Measurements from ENCODE around the gene APP.
"Not testable (repeated sequence)": the region's sequence is repeated elsewhere in the genome, so short reads cannot be mapped to it uniquely, and the experiment has no call there.

Gene APP

DNA sequence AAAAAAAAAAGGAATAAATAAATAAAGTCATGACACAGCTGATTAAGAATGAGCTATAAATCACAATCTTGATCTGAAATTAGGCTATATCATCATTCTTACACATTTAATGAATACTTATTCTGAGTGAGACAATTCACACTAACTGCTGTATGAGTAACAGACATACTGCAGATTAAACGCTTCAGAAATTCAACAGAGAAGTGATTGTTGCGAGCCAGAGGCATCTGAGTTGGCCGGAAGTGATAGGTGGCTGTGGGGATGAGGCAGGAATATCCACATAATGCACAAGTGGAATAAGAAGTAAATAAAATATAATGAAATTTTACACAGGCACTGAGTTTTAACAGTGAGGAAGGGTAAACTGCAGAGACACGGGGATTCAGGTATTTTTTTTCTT is 142.4 kb downstream of the APP start:
- Histone ChIP-seq H3K4me2 (ENCODE audit: low read length) (no peak overlapping the region), H3K9me3 (ENCODE audit: low read length) (no peaks in the 10 kb centered on the region), H2AFZ (ENCODE audit: low read length) (no peak overlapping the region), H3F3A (ENCODE audit: insufficient read depth, low read length) (no peaks in the 10 kb centered on the region), H3K27me3 (ENCODE audit: insufficient read depth, low read length) (no peaks in the 10 kb centered on the region), H3K79me2 (ENCODE audit: insufficient read depth, low read length) (no peaks in the 10 kb centered on the region), H3K4me3 (ENCODE audit: low read depth, low read length, poor library complexity, severe bottlenecking) (no peak overlapping the region), H4K20me1 (ENCODE audit: insufficient read depth, low read length) (no peaks in the 10 kb centered on the region), H3K36me3 (ENCODE audit: insufficient read depth, low read length) (no peaks in the 10 kb centered on the region), H3K27ac (ENCODE audit: low read depth, low read length, poor library complexity, severe bottlenecking) (no peak overlapping the region), H3K9ac (ENCODE audit: low read length) (no peak overlapping the region), H3K4me1 (ENCODE audit: insufficient read depth, low read length, severe bottlenecking) (no peaks in the 10 kb centered on the region), H3K9me2 (ENCODE audit: low read depth, low read length) (no peaks in the 10 kb centered on the region)
- TF ChIP-seq EZH2 (IDR thresholded peaks at IDR 0.05; ENCODE audit: borderline replicate concordance, low read length): no peak
- TF ChIP-seq, protein P1, sequence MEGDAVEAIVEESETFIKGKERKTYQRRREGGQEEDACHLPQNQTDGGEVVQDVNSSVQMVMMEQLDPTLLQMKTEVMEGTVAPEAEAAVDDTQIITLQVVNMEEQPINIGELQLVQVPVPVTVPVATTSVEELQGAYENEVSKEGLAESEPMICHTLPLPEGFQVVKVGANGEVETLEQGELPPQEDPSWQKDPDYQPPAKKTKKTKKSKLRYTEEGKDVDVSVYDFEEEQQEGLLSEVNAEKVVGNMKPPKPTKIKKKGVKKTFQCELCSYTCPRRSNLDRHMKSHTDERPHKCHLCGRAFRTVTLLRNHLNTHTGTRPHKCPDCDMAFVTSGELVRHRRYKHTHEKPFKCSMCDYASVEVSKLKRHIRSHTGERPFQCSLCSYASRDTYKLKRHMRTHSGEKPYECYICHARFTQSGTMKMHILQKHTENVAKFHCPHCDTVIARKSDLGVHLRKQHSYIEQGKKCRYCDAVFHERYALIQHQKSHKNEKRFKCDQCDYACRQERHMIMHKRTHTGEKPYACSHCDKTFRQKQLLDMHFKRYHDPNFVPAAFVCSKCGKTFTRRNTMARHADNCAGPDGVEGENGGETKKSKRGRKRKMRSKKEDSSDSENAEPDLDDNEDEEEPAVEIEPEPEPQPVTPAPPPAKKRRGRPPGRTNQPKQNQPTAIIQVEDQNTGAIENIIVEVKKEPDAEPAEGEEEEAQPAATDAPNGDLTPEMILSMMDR (IDR thresholded peaks at IDR 0.05; ENCODE audit: low read length): no peak

DNA sequence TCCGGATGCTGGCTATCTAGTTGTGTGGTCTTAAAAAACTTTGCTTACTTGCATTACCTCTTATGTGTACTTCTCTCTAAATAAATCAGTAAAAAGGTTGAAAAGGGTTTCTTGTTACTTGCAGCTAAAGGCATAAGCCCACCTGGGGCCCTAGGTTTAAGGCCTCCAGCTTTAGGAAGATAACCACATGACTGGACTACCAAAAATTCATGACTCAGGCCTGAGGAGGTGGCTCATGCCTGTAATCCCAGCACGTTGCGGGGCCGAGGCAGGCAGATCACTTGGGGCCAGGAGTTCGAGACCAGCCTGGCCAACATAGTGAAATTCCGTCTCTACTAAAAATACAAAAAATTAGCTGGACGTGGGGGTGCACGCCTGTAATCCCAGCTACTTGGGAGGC is 142.9 kb downstream of the APP start:
- Histone ChIP-seq H3K4me1 (ENCODE audit: insufficient read depth, low read length, severe bottlenecking) (no peaks in the 10 kb centered on the region), H4K20me1 (ENCODE audit: insufficient read depth, low read length) (no peaks in the 10 kb centered on the region), H3K9me2 (ENCODE audit: low read depth, low read length) (no peaks in the 10 kb centered on the region), H3F3A (ENCODE audit: insufficient read depth, low read length) (no peaks in the 10 kb centered on the region), H3K79me2 (ENCODE audit: insufficient read depth, low read length) (no peaks in the 10 kb centered on the region), H3K4me3 (ENCODE audit: low read depth, low read length, poor library complexity, severe bottlenecking) (no peak overlapping the region), H3K27ac (ENCODE audit: low read depth, low read length, poor library complexity, severe bottlenecking) (no peak overlapping the region), H3K36me3 (ENCODE audit: insufficient read depth, low read length) (no peaks in the 10 kb centered on the region), H3K9me3 (ENCODE audit: low read length) (no peaks in the 10 kb centered on the region), H2AFZ (ENCODE audit: low read length) (no peak overlapping the region), H3K4me2 (ENCODE audit: low read length) (no peak overlapping the region), H3K9ac (ENCODE audit: low read length) (no peak overlapping the region), H3K27me3 (ENCODE audit: insufficient read depth, low read length) (no peaks in the 10 kb centered on the region)
- TF ChIP-seq, protein P1 (IDR thresholded peaks at IDR 0.05; ENCODE audit: low read length): no peak
- no peak for TF ChIP-seq EZH2 (IDR thresholded peaks at IDR 0.05; ENCODE audit: borderline replicate concordance, low read length)

DNA sequence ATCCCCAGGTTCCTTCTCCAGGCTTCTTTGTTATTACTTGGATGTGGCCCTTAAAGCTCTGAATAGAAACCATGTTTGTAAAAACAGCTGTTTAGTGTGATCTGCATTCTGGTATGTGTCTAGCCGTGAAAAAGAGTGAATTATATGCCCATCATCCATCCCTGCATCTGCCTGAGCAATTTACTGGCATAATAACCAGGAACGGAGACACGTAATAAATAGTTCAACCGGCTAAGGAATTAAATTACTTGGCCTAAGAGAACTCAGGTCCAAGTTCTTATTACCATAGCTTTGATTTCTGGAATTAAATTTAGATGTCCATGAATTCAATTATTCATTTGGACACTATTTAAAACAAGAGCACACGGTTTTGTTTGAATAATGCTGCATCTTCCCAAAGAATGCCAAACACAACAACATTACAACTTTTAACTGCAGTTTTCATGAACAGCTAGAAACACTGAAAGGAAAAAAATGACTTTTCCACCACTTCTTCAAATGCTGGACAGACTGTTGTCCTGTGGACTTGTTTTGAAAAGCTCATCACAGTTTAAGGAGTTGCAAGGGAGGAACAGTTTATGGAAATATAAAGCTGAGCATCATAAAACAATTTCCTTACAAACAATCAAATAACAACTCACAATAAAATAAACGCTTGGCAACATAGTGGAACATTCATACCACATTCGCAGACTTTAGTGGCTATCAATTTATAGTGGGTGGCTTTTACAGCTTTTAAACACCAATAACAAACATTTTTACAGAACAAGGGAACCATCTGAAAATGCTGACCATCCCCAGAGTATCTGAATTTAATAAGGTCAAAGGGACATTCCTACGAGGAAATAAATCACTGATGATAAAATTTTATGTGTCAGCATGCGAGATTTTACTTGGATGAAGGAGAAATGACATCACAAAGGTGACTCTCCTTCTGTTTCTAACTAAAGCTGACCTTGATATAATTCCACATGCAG is 144.7 kb downstream of the APP start:
- H3K36me3 ChIP-seq (ENCODE audit: insufficient read depth, low read length): no peaks in the 10 kb centered on the region
- H3F3A ChIP-seq (ENCODE audit: insufficient read depth, low read length): no peaks in the 10 kb centered on the region
- no peaks in the 10 kb centered on the region for H4K20me1 ChIP-seq (ENCODE audit: insufficient read depth, low read length)
- TF ChIP-seq, protein P1 (IDR thresholded peaks at IDR 0.05; ENCODE audit: low read length): no peak
- no peak for TF ChIP-seq EZH2 (IDR thresholded peaks at IDR 0.05; ENCODE audit: borderline replicate concordance, low read length)
- H3K27me3 ChIP-seq (ENCODE audit: insufficient read depth, low read length): no peaks in the 10 kb centered on the region
- no peak overlapping the region for H3K4me2 ChIP-seq (ENCODE audit: low read length)
- no peaks in the 10 kb centered on the region for H3K4me1 ChIP-seq (ENCODE audit: insufficient read depth, low read length, severe bottlenecking)
- no peak overlapping the region for H3K9ac ChIP-seq (ENCODE audit: low read length)
- no peak overlapping the region for H3K4me3 ChIP-seq (ENCODE audit: low read depth, low read length, poor library complexity, severe bottlenecking)
- H3K27ac ChIP-seq (ENCODE audit: low read depth, low read length, poor library complexity, severe bottlenecking): no peak overlapping the region
- no peaks in the 10 kb centered on the region for H3K9me3 ChIP-seq (ENCODE audit: low read length)
- H3K79me2 ChIP-seq (ENCODE audit: insufficient read depth, low read length): no peaks in the 10 kb centered on the region
- no peaks in the 10 kb centered on the region for H3K9me2 ChIP-seq (ENCODE audit: low read depth, low read length)
- no peak overlapping the region for H2AFZ ChIP-seq (ENCODE audit: low read length)

DNA sequence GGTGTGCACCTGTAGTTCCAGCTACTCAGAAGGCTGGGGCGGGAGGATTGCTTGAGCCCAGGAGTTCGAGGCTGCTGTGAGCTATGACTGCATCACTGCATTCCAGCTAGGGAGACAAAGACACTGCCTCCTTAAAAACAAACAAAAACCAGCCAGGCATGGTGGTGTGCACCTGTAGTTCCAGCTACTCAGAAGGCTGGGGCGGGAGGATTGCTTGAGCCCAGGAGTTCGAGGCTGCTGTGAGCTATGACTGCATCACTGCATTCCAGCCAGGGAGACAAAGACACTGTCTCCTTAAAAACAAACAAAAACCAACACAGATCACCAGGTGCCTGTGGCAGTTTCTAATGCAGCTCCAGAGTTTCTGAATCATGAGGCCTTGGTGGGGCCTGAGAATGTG is 147.2 kb downstream of the APP start:
- not testable (repeated sequence) for H3K9me2 ChIP-seq (ENCODE audit: low read depth, low read length); H3K9ac ChIP-seq (ENCODE audit: low read length); H3K27me3 ChIP-seq (ENCODE audit: insufficient read depth, low read length); H3K9me3 ChIP-seq (ENCODE audit: low read length); H3K4me2 ChIP-seq (ENCODE audit: low read length); H3K27ac ChIP-seq (ENCODE audit: low read depth, low read length, poor library complexity, severe bottlenecking); H3F3A ChIP-seq (ENCODE audit: insufficient read depth, low read length); H2AFZ ChIP-seq (ENCODE audit: low read length); H3K36me3 ChIP-seq (ENCODE audit: insufficient read depth, low read length); H3K79me2 ChIP-seq (ENCODE audit: insufficient read depth, low read length); H3K4me1 ChIP-seq (ENCODE audit: insufficient read depth, low read length, severe bottlenecking); H4K20me1 ChIP-seq (ENCODE audit: insufficient read depth, low read length); H3K4me3 ChIP-seq (ENCODE audit: low read depth, low read length, poor library complexity, severe bottlenecking)

DNA sequence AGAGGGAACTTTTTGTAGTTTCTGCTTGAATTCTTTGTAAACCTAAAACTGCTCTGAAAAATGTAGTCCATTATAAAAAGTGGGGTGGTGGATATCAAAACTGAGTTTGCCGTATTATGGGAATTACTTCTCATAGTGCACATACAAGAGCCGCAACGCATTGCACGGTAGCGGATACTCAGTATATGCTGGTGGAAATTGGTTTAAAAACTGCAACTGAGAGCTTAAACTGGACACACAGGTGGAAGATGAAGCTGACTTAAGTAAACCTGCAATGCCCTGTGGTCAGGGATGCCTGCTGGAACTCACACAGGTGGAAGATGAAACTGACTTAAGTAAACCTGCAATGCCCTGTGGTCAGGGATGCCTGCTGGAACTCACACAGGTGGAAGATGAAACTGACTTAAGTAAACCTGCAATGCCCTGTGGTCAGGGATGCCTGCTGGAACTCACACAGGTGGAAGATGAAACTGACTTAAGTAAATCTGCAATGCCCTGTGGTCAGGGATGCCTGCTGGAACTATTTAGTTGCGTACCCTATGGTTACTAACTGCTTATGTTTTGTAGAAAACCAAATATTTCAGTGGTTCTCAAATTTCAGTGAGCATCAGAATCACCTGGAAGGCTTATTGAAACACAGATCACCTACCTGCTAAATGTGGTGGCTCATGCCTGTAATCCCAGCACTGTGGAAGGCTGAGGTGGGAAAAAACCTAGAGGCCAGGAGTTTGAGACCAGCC is 147.8 kb downstream of the APP start:
- H3K4me3 ChIP-seq (ENCODE audit: low read depth, low read length, poor library complexity, severe bottlenecking); H3K27ac ChIP-seq (ENCODE audit: low read depth, low read length, poor library complexity, severe bottlenecking); H4K20me1 ChIP-seq (ENCODE audit: insufficient read depth, low read length); H3K79me2 ChIP-seq (ENCODE audit: insufficient read depth, low read length); H3K27me3 ChIP-seq (ENCODE audit: insufficient read depth, low read length); H3F3A ChIP-seq (ENCODE audit: insufficient read depth, low read length); H3K9me2 ChIP-seq (ENCODE audit: low read depth, low read length); H3K4me1 ChIP-seq (ENCODE audit: insufficient read depth, low read length, severe bottlenecking); H3K4me2 ChIP-seq (ENCODE audit: low read length); H3K9me3 ChIP-seq (ENCODE audit: low read length); H3K9ac ChIP-seq (ENCODE audit: low read length); H3K36me3 ChIP-seq (ENCODE audit: insufficient read depth, low read length); H2AFZ ChIP-seq (ENCODE audit: low read length): not testable (repeated sequence)
